DND-41 (cell line): ENCODE results near the gene ZNF526.

Source experiments
- CTCF ChIP-seq: IDR thresholded peaks from 2 replicates; pipeline ENCODE4 v1.5.1; 2012; ENCODE audit warnings: borderline replicate concordance, low read length, moderate library complexity, mild to moderate bottlenecking; ENCODE audit not compliant: poor library complexity, severe bottlenecking; ENCODE audit errors: extremely low read depth
- EZH2 ChIP-seq: IDR thresholded peaks from 3 replicates; pipeline ENCODE4 v1.6.1; 2012; ENCODE audit warnings: borderline replicate concordance, low read depth, mild to moderate bottlenecking, moderate library complexity, low read length, inconsistent platforms; ENCODE audit not compliant: severe bottlenecking

GRCh38 chr19:42276821-42277220 is 56.7 kb downstream of the ZNF526 start:
- no peak for TF ChIP-seq CTCF
- TF ChIP-seq EZH2 = no peak
